K562 (cell line): ENCODE measurements around the gene DUSP16.

Experiments used
- CBFB ChIP-seq: sonication (generic); formaldehyde crosslinking; IDR thresholded peaks from 2 replicates; pipeline ENCODE4 v1.4.0; 2020; ENCODE audit warnings: mild to moderate bottlenecking, missing genetic modification reagents
- DPF2 ChIP-seq: fragments of 450-650 bp; IDR thresholded peaks from 2 replicates; pipeline ENCODE4 v1.6.1; 2016
- GABPB1 ChIP-seq: sonication (generic); formaldehyde crosslinking; IDR thresholded peaks from 2 replicates; pipeline ENCODE4 v1.8.0; 2022; ENCODE audit warnings: mild to moderate bottlenecking, missing genetic modification reagents
- JUND ChIP-seq, 2 experiments: IDR thresholded peaks; 2 replicates in 1 of 2; 3 replicates in 1 of 2; pipeline ENCODE4 v1.6.1; 2011; ENCODE audit warnings: borderline replicate concordance in 2 of 2, low read depth in 2 of 2, low read length in 2 of 2, improper control_type of control experiment in 1 of 2, missing biosample characterization in 1 of 2, missing genetic modification characterization in 1 of 2, missing genetic modification reagents in 1 of 2
- KHSRP ChIP-seq: fragments of 450-650 bp; IDR thresholded peaks from 2 replicates; pipeline ENCODE4 v1.6.1; 2017
- SMC3 ChIP-seq: conservative IDR thresholded peaks from 2 replicates; pipeline ENCODE4 v1.6.1; 2011; ENCODE audit warnings: low read depth, low read length, improper control_type of control experiment; ENCODE audit not compliant: insufficient read depth
- STAT5A ChIP-seq: IDR thresholded peaks from 2 replicates; pipeline ENCODE4 v1.6.1; 2012; ENCODE audit warnings: low read length, inconsistent platforms, borderline replicate concordance
- ZNF140 ChIP-seq: fragments of 250-450 bp; sonication (Bioruptor Pico); IDR thresholded peaks from 2 replicates; pipeline ENCODE4 v1.8.0; 2021; ENCODE audit warnings: moderate library complexity, mild to moderate bottlenecking, inconsistent platforms
- ZNF24 ChIP-seq: fragments of 450-650 bp; IDR thresholded peaks from 2 replicates; pipeline ENCODE4 v1.6.1; 2016
- ZNF3 ChIP-seq: fragments of 250-450 bp; sonication (Bioruptor Pico); IDR thresholded peaks from 2 replicates; pipeline ENCODE4 v1.5.0; 2021; ENCODE audit warnings: mild to moderate bottlenecking, moderate library complexity

DNA sequence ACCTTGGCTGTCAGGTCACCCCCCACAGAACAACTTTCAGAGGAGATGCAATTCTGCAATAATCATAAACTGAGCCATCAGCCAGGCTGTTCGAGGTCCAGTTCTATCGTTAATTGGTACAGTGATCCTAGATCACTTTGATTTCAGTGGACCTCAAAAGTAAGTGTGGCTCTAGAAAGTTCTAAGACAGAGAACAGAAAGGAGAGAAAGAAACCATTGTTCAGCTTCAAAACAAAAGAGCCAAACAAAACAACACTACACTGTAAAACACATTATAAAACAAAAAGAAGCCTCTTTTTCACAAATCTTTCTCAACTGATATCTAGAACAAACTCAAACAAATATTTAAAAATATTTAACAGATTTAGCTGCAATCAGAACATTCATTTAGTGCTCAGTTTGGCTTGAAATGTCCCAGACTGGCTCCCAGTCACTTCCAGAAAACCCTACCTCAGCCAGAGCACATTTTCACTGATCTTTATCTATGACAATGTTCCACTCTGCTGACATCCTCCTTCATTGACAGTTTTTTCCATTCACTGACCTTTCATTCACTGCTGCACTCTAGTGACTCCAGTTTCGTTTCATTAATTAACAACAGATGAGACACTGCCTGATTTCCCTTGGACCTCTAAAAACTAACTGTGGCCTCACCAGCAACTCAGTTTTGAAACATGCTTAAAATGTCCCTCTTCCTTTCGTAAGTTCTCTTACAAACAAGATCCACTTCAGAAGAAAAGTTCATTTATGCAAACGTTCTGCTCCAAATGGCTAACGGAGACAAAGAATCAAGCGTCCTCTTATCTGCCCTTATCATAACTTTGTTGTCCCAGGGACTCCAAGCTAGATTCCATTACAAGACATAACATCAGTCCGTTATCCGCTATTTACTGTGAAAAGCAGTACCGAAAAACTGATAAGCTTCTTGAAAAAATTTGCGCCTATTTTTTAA lies 56.8 kb downstream of the DUSP16 start:
- no peak for TF ChIP-seq CBFB (CRISPR knock-in tag)
- no peak for TF ChIP-seq DPF2
- TF ChIP-seq GABPB1 (CRISPR knock-in tag): no peak
- no peak for TF ChIP-seq JUND (IDR thresholded peaks at IDR 0.05; ENCODE audit: borderline replicate concordance, low read depth, low read length)
- TF ChIP-seq JUND (tag; IDR thresholded peaks at IDR 0.05; ENCODE audit: borderline replicate concordance, low read depth, low read length): no peak
- no peak for TF ChIP-seq ZNF140 (CRISPR knock-in tag)
- TF ChIP-seq ZNF24: no peak
- TF ChIP-seq KHSRP: no peak
- TF ChIP-seq ZNF3 (CRISPR knock-in tag): no peak
- TF ChIP-seq SMC3: no peak
- TF ChIP-seq STAT5A: no peak
